A673 (cell line): Measurements from ENCODE around the gene CSNK2B.

ENCODE experiments used
- CTCF ChIP-seq: fragments of 300-800, 200-600 bp; sonication (generic); conservative IDR thresholded peaks from 2 replicates; pipeline ENCODE4 v1.5.1; 2017; ENCODE audit warnings: low read depth, mild to moderate bottlenecking, antibody characterized with exemption, low read length, moderate library complexity, mixed read lengths
- EZH2 ChIP-seq: fragments of 200-600 bp; sonication (generic); IDR thresholded peaks from 2 replicates; pipeline ENCODE4 v1.6.1; 2017; ENCODE audit warnings: borderline replicate concordance, low read depth, mild to moderate bottlenecking, mixed read lengths, antibody characterized with exemption, low read length; ENCODE audit not compliant: poor library complexity, severe bottlenecking

GRCh38 chr6:31662124-31662723 lies 3.7 kb upstream of the CSNK2B start:
- TF ChIP-seq EZH2 (no peak), CTCF (no peak)
